Measurements from ENCODE around the gene SLC5A10. TPM values are rescaled to one million over a fixed set of nuclear protein-coding genes. Genes with fewer than 3 reads are reported as not detected.

The SLC5A10 gene
- total and polyA plus RNA-seq, 2 experiments from 2014 or later = 0.10 TPM; not detected in 1

DNA sequence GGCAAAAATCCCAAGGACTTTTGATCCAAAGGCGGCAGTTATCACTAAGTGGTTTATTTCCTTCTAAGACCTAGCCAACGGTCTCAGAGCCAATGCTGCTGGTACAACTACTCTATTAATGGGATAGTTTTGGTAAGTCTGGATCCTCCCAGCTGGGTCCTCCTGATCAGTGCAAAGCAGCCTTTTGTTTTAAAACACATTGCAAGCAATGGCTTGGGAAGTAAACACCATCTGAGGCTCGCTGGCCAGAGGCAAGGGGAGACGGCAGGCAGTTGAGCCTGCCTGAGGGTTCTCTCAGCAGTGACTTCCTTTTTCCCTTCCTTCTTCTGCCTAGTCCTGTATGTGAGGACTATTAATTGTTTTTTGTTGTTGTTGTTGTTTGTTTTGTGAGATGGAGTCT is 1.6 kb upstream of the SLC5A10 start:
- Histone ChIP-seq H3K27me3 (ENCODE audit: insufficient read depth) (no peaks in the 10 kb centered on the region), H3K4me2 (no peak overlapping the region), H3K36me3 (ENCODE audit: insufficient read depth) (no peaks in the 10 kb centered on the region), H3K79me2 (replicated peaks; ENCODE audit: insufficient read depth) (no peaks in the 10 kb centered on the region), H4K20me1 (replicated peaks; ENCODE audit: insufficient read depth) (no peaks in the 10 kb centered on the region), H3K4me3 (no peak overlapping the region), H3F3A (replicated peaks; ENCODE audit: low read depth) (no peaks in the 10 kb centered on the region), H3K4me1 (ENCODE audit: insufficient read depth) (no peaks in the 10 kb centered on the region), H2AFZ (peak overlapping the region; percentile 47; the same call in 1 of the 2 replicates), H3K9me2 (ENCODE audit: insufficient read depth) (no peaks in the 10 kb centered on the region), H3K27ac (ENCODE audit: low read depth) (no peak overlapping the region)
- Mint-ChIP-seq H3K9me3 (peaks cover 2% of the 10 kb centered on the region; the same call in 1 of the 3 replicates), H3K4me1 (no peaks in the 10 kb centered on the region), H3K27me3 (ENCODE audit: insufficient read depth, low read depth, poor library complexity) (peaks cover 7% of the 10 kb centered on the region), H3K4me3 (no peak overlapping the region), H3K27ac (peak overlapping the region; percentile 7; the same call in 1 of the 2 replicates), H3K36me3 (ENCODE audit: low read depth) (no peaks in the 10 kb centered on the region)
- DNase-seq (ENCODE audit: low spot score) = no peak
- no peak for ATAC-seq
- TF ChIP-seq NANOG (IDR thresholded peaks at IDR 0.05; ENCODE audit: borderline replicate concordance) (no peak), STAT1 (IDR thresholded peaks at IDR 0.05; ENCODE audit: unreplicated experiment) (no peak), JUNB (IDR thresholded peaks at IDR 0.05; ENCODE audit: unreplicated experiment) (no peak)
- TF ChIP-seq, protein P1, sequence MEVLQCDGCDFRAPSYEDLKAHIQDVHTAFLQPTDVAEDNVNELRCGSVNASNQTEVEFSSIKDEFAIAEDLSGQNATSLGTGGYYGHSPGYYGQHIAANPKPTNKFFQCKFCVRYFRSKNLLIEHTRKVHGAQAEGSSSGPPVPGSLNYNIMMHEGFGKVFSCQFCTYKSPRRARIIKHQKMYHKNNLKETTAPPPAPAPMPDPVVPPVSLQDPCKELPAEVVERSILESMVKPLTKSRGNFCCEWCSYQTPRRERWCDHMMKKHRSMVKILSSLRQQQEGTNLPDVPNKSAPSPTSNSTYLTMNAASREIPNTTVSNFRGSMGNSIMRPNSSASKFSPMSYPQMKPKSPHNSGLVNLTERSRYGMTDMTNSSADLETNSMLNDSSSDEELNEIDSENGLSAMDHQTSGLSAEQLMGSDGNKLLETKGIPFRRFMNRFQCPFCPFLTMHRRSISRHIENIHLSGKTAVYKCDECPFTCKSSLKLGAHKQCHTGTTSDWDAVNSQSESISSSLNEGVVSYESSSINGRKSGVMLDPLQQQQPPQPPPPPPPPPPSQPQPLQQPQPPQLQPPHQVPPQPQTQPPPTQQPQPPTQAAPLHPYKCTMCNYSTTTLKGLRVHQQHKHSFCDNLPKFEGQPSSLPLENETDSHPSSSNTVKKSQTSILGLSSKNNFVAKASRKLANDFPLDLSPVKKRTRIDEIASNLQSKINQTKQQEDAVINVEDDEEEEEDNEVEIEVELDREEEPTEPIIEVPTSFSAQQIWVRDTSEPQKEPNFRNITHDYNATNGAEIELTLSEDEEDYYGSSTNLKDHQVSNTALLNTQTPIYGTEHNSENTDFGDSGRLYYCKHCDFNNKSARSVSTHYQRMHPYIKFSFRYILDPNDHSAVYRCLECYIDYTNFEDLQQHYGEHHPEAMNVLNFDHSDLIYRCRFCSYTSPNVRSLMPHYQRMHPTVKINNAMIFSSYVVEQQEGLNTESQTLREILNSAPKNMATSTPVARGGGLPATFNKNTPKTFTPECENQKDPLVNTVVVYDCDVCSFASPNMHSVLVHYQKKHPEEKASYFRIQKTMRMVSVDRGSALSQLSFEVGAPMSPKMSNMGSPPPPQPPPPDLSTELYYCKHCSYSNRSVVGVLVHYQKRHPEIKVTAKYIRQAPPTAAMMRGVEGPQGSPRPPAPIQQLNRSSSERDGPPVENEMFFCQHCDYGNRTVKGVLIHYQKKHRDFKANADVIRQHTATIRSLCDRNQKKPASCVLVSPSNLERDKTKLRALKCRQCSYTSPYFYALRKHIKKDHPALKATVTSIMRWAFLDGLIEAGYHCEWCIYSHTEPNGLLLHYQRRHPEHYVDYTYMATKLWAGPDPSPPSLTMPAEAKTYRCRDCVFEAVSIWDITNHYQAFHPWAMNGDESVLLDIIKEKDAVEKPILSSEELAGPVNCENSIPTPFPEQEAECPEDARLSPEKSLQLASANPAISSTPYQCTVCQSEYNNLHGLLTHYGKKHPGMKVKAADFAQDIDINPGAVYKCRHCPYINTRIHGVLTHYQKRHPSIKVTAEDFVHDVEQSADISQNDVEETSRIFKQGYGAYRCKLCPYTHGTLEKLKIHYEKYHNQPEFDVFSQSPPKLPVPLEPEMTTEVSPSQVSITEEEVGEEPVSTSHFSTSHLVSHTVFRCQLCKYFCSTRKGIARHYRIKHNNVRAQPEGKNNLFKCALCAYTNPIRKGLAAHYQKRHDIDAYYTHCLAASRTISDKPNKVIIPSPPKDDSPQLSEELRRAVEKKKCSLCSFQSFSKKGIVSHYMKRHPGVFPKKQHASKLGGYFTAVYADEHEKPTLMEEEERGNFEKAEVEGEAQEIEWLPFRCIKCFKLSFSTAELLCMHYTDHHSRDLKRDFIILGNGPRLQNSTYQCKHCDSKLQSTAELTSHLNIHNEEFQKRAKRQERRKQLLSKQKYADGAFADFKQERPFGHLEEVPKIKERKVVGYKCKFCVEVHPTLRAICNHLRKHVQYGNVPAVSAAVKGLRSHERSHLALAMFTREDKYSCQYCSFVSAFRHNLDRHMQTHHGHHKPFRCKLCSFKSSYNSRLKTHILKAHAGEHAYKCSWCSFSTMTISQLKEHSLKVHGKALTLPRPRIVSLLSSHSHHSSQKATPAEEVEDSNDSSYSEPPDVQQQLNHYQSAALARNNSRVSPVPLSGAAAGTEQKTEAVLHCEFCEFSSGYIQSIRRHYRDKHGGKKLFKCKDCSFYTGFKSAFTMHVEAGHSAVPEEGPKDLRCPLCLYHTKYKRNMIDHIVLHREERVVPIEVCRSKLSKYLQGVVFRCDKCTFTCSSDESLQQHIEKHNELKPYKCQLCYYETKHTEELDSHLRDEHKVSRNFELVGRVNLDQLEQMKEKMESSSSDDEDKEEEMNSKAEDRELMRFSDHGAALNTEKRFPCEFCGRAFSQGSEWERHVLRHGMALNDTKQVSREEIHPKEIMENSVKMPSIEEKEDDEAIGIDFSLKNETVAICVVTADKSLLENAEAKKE (CRISPR knock-in tag; IDR thresholded peaks at IDR 0.05) = no peak
- TF ChIP-seq, protein P2, sequence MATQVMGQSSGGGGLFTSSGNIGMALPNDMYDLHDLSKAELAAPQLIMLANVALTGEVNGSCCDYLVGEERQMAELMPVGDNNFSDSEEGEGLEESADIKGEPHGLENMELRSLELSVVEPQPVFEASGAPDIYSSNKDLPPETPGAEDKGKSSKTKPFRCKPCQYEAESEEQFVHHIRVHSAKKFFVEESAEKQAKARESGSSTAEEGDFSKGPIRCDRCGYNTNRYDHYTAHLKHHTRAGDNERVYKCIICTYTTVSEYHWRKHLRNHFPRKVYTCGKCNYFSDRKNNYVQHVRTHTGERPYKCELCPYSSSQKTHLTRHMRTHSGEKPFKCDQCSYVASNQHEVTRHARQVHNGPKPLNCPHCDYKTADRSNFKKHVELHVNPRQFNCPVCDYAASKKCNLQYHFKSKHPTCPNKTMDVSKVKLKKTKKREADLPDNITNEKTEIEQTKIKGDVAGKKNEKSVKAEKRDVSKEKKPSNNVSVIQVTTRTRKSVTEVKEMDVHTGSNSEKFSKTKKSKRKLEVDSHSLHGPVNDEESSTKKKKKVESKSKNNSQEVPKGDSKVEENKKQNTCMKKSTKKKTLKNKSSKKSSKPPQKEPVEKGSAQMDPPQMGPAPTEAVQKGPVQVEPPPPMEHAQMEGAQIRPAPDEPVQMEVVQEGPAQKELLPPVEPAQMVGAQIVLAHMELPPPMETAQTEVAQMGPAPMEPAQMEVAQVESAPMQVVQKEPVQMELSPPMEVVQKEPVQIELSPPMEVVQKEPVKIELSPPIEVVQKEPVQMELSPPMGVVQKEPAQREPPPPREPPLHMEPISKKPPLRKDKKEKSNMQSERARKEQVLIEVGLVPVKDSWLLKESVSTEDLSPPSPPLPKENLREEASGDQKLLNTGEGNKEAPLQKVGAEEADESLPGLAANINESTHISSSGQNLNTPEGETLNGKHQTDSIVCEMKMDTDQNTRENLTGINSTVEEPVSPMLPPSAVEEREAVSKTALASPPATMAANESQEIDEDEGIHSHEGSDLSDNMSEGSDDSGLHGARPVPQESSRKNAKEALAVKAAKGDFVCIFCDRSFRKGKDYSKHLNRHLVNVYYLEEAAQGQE (IDR thresholded peaks at IDR 0.05; ENCODE audit: unreplicated experiment) = no peak

Measured in GM23338 (cell line).